HCT116 (cell line): ENCODE measurements around the gene SEMA3B. TPM values are rescaled to one million over a fixed set of nuclear protein-coding genes. Genes with fewer than 3 reads are reported as not detected.
"Not testable (repeated sequence)": the region's sequence is repeated elsewhere in the genome, so short reads cannot be mapped to it uniquely, and the experiment has no call there.

Source experiments
- ATAC-seq: fragments of 200-7000 bp; cut with Tn5 transposase; 2 replicates; pipeline ENCODE4 v1.9.1; 2020; ENCODE audit warnings: mild to moderate bottlenecking, moderate library complexity
- BruUV-seq: library from RNA; stranded (reverse); fragments of 400-500 nt; replicated peaks from 2 replicates; lab custom pipeline; 2021; lab: Mats Ljungman, UMichigan
- CTCF ChIA-PET: fragments of 300-600 bp; sonication (Branson Sonifier 250); formaldehyde crosslinking; loops from one replicate; lab custom pipeline; 2021; ENCODE audit warnings: antibody characterized with exemption; lab: Charles Lee
- POLR2A ChIA-PET: fragments of 300-600, 350-600 bp; sonication (Branson Sonifier 250); formaldehyde crosslinking; loops from one replicate; lab custom pipeline; 2021; ENCODE audit warnings: antibody characterized with exemption; lab: Charles Lee
- RAD21 ChIA-PET, 2 experiments: fragments of 300-600 bp; sonication (Branson Sonifier 250); formaldehyde crosslinking; loops; one replicate each; lab custom pipeline; 2023; ENCODE audit warnings: low total read pairs in 2 of 2; ENCODE audit not compliant: uncharacterized antibody in 2 of 2, unreplicated experiment in 2 of 2, low non-redundant PET in 1 of 2; lab: Charles Lee
- DNase-seq: peaks from one replicate; pipeline ENCODE4 v3.0.0-alpha.2; 2010; ENCODE audit warnings: low read depth, low spot score
- H2AFZ ChIP-seq: fragments of 200-600 bp; shearing (Covaris generic), sonication (generic); 2 replicates; pipeline ENCODE4 v1.6.1; 2017; ENCODE audit warnings: low read depth, mixed run types, mixed read lengths, antibody characterized with exemption, low read length; ENCODE audit not compliant: poor library complexity, severe bottlenecking
- H3K27ac ChIP-seq: 2 replicates; pipeline ENCODE4 v1.5.1; 2012; ENCODE audit warnings: low read depth, low read length
- H3K27me3 ChIP-seq: fragments of 200-600 bp; sonication (generic); 2 replicates; pipeline ENCODE4 v1.6.1; 2016; ENCODE audit warnings: mixed run types, low read length, mixed read lengths; ENCODE audit not compliant: insufficient read depth
- H3K36me3 ChIP-seq, 2 experiments: fragments of 200-500 bp in 1 of 2; fragments of 200-600 bp in 1 of 2; sonication (Bioruptor generic) in 1 of 2; sonication (generic) in 1 of 2; 2 replicates each; pipeline versions ENCODE4 v1.5.1 to v1.6.1; 2014 to 2016; ENCODE audit warnings: low read length in 2 of 2, inconsistent platforms in 1 of 2, mixed read lengths in 1 of 2, mixed run types in 1 of 2; ENCODE audit not compliant: insufficient read depth in 2 of 2, control insufficient read depth in 1 of 2
- H3K4me1 ChIP-seq, 2 experiments: fragments of 200-600 bp in 1 of 2; sonication (generic) in 1 of 2; 2 replicates each; pipeline versions ENCODE4 v1.5.1 to v1.6.1; 2012 to 2017; ENCODE audit warnings: low read length in 2 of 2, inconsistent platforms in 1 of 2, mild to moderate bottlenecking in 1 of 2, mixed read lengths in 1 of 2, mixed run types in 1 of 2, moderate library complexity in 1 of 2; ENCODE audit not compliant: insufficient read depth in 2 of 2, control insufficient read depth in 1 of 2
- H3K4me2 ChIP-seq: fragments of 200-600 bp; sonication (generic); 2 replicates; pipeline ENCODE4 v1.6.1; 2017; ENCODE audit warnings: mixed run types, low read length, mixed read lengths
- H3K4me3 ChIP-seq, 2 experiments: fragments of 200-600 bp in 1 of 2; sonication (generic) in 1 of 2; replicated peaks in 1 of 2; 2 replicates each; pipeline ENCODE4 v1.5.1; 2011 to 2016; ENCODE audit warnings: low read length in 2 of 2, control low read depth in 1 of 2, low read depth in 1 of 2, mild to moderate bottlenecking in 1 of 2, mixed read lengths in 1 of 2, mixed run types in 1 of 2
- H3K79me2 ChIP-seq: fragments of 200-600 bp; sonication (generic); 2 replicates; pipeline ENCODE4 v1.6.1; 2017; ENCODE audit warnings: mild to moderate bottlenecking, mixed run types, low read length, moderate library complexity, mixed read lengths; ENCODE audit not compliant: insufficient read depth
- H3K9ac ChIP-seq: fragments of 200-600 bp; sonication (generic); 2 replicates; pipeline ENCODE4 v1.6.1; 2016; ENCODE audit warnings: low read length, mixed read lengths
- H3K9me2 ChIP-seq: fragments of 200-600 bp; sonication (generic), shearing (Covaris generic); 2 replicates; pipeline ENCODE4 v1.6.1; 2017; ENCODE audit warnings: mixed run types, mild to moderate bottlenecking, moderate library complexity; ENCODE audit not compliant: insufficient read depth
- H3K9me3 ChIP-seq, 2 experiments: fragments of 200-500 bp in 1 of 2; fragments of 200-600 bp in 1 of 2; sonication (Bioruptor generic) in 1 of 2; sonication (generic) in 1 of 2; 2 replicates each; pipeline ENCODE4 v1.6.1; 2014 to 2017; ENCODE audit warnings: low read length in 2 of 2, mixed read lengths in 2 of 2, inconsistent platforms in 1 of 2, low read depth in 1 of 2, mild to moderate bottlenecking in 1 of 2, mixed run types in 1 of 2, moderate library complexity in 1 of 2; ENCODE audit not compliant: control insufficient read depth in 1 of 2, insufficient read depth in 1 of 2
- H4K20me1 ChIP-seq: fragments of 200-600 bp; sonication (generic), shearing (Covaris generic); 2 replicates; pipeline ENCODE4 v1.6.1; 2017; ENCODE audit warnings: mixed run types, mild to moderate bottlenecking, moderate library complexity; ENCODE audit not compliant: insufficient read depth
- CBX3 ChIP-seq: IDR thresholded peaks from 2 replicates; pipeline ENCODE4 v1.6.1; 2012; ENCODE audit warnings: low read depth
- CTCF ChIP-seq, 3 experiments: fragments of 200-600 bp in 1 of 3; sonication (generic) in 1 of 3; IDR thresholded peaks in 2 of 3; conservative IDR thresholded peaks in 1 of 3; 2 replicates each; pipeline ENCODE4 v1.5.1; 2012 to 2017; ENCODE audit warnings: low read depth in 2 of 3, low read length in 2 of 3, antibody characterized with exemption in 1 of 3, borderline replicate concordance in 1 of 3, control low read depth in 1 of 3, mild to moderate bottlenecking in 1 of 3, mixed read lengths in 1 of 3, mixed run types in 1 of 3, moderate library complexity in 1 of 3; ENCODE audit not compliant: insufficient read depth in 1 of 3
- EGR1 ChIP-seq: IDR thresholded peaks from 2 replicates; pipeline ENCODE4 v1.6.1; 2012; ENCODE audit warnings: low read depth
- EZH2 ChIP-seq: fragments of 200-600 bp; sonication (generic); IDR thresholded peaks from 2 replicates; pipeline ENCODE4 v1.6.1; 2017; ENCODE audit warnings: antibody characterized with exemption, mixed run types
- EZH2phosphoT487 ChIP-seq: fragments of 200-600 bp; IDR thresholded peaks from 2 replicates; pipeline ENCODE4 v1.6.1; 2018; ENCODE audit warnings: antibody characterized with exemption, borderline replicate concordance
- MAX ChIP-seq: IDR thresholded peaks from 2 replicates; pipeline ENCODE4 v1.6.1; 2012
- POLR2A ChIP-seq: IDR thresholded peaks from 2 replicates; pipeline ENCODE4 v1.7.0; 2011; ENCODE audit warnings: borderline replicate concordance; ENCODE audit not compliant: insufficient read depth, insufficient read length; ENCODE audit errors: extremely low read depth
- SIN3A ChIP-seq: IDR thresholded peaks from 2 replicates; pipeline ENCODE4 v1.6.1; 2012; ENCODE audit warnings: low read depth
- SP1 ChIP-seq: IDR thresholded peaks from 2 replicates; pipeline ENCODE4 v1.6.1; 2012; ENCODE audit warnings: low read depth
- SRF ChIP-seq: IDR thresholded peaks from 2 replicates; pipeline ENCODE4 v1.6.1; 2012; ENCODE audit warnings: low read depth
- TCF7L2 ChIP-seq: IDR thresholded peaks from 2 replicates; pipeline ENCODE4 v1.7.0; 2011; ENCODE audit warnings: borderline replicate concordance, inconsistent platforms; ENCODE audit not compliant: insufficient read depth, insufficient read length; ENCODE audit errors: extremely low read depth
- YY1 ChIP-seq: IDR thresholded peaks from 2 replicates; pipeline ENCODE4 v1.6.1; 2011; ENCODE audit warnings: low read length, low read depth, moderate library complexity, mild to moderate bottlenecking; ENCODE audit not compliant: insufficient replicate concordance; ENCODE audit errors: extremely low read depth
- ZBTB33 ChIP-seq: IDR thresholded peaks from 2 replicates; pipeline ENCODE4 v1.6.1; 2011; ENCODE audit warnings: mild to moderate bottlenecking, low read length, moderate library complexity; ENCODE audit not compliant: insufficient replicate concordance; ENCODE audit errors: extremely low read depth
- ZFX ChIP-seq: fragments of 450-650 bp; IDR thresholded peaks from 2 replicates; pipeline ENCODE4 v1.6.1; 2017
- ZNF274 ChIP-seq: fragments of 200-500 bp; sonication (Bioruptor generic); IDR thresholded peaks from 2 replicates; pipeline ENCODE4 v1.6.1; 2014; ENCODE audit warnings: mild to moderate bottlenecking, low read depth, low read length, inconsistent platforms
- intact Hi-C: fragments of 100-400 bp; cut with micrococcal nuclease; formaldehyde crosslinking; loops from 2 replicates; pipeline ENCODE4 v1.10.0; 2022
- total RNA-seq: library from RNA; stranded (reverse); gene quantifications from one replicate; pipeline ENCODE4 v1.2.1, GENCODE V29; 2021; ENCODE audit not compliant: unreplicated experiment
- TF ChIP-seq, protein P1 (sequence below): IDR thresholded peaks from 2 replicates; pipeline ENCODE4 v1.6.1; 2012

The SEMA3B gene
- total RNA-seq, 1 experiment from 2014 or later: 46.2 TPM

- ChIA-PET CTCF (interaction anchor here (1.6 to 3.2 kb wide), 3 partner anchors 13 to 35 kb away, joined by 5 to 25 read pairs (median 9); no protein-coding TSS in a partner anchor), RAD21 (no interaction called here), POLR2A (interaction anchor here (1.4 kb wide), 1 partner anchor 11 kb away, joined by 3 read pairs; no protein-coding TSS in a partner anchor)
- DNase-seq (no peak), ATAC-seq (no peak)
- Histone ChIP-seq H3K27me3 (no peaks in the 10 kb centered on the region), H4K20me1 (no peaks in the 10 kb centered on the region), H3K79me2 (no peaks in the 10 kb centered on the region), H3K27ac (peak overlapping the region; percentile 77; the same call in 1 of the 2 replicates), H3K9ac (peak overlapping the region; percentile 84), H3K36me3 (peaks cover 9 to 15% of the 10 kb centered on the region in 2 experiments; a peak in 3 of 4 replicates), H3K4me2 (peak overlapping the region; percentile 92), H3K9me2 (no peaks in the 10 kb centered on the region), H3K9me3 (no peaks in the 10 kb centered on the region), H3K4me1 (peaks cover 47 to 72% of the 10 kb centered on the region in 2 experiments), H2AFZ (no peak overlapping the region), H3K4me3 (0 out of 4 replicates have a peak overlapping the region, but pooled peaks of 1 of the 2 experiments have one; percentile 64)
- no TSS peak for BruUV-seq
- TF ChIP-seq CTCF (IDR thresholded peaks at IDR 0.05 in 2 of 3, conservative IDR thresholded peaks at IDR 0.05 in 1 of 3; ENCODE audit: borderline replicate concordance in 1 of 3, insufficient read depth in 1 of 3, low read depth in 2 of 3, low read length in 2 of 3) (no peak), SIN3A (no peak), ZNF274 (no peak), ZFX (no peak), ZBTB33 (no peak), EZH2phosphoT487 (no peak), EGR1 (no peak), POLR2A (no peak), SP1 (no peak), YY1 (no peak), MAX (no peak), EZH2 (no peak), SRF (no peak), TCF7L2 (no peak), CBX3 (no peak)
- TF ChIP-seq, protein P1, sequence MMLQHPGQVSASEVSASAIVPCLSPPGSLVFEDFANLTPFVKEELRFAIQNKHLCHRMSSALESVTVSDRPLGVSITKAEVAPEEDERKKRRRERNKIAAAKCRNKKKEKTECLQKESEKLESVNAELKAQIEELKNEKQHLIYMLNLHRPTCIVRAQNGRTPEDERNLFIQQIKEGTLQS: no peak
- intact Hi-C loops: loop anchor here (2.0 kb wide), 1 partner anchor 63 kb away; no protein-coding TSS in a partner anchor
Measured at GRCh38 chr3:50261505-50261904, 7.4 kb upstream of the SEMA3B start.

DNA sequence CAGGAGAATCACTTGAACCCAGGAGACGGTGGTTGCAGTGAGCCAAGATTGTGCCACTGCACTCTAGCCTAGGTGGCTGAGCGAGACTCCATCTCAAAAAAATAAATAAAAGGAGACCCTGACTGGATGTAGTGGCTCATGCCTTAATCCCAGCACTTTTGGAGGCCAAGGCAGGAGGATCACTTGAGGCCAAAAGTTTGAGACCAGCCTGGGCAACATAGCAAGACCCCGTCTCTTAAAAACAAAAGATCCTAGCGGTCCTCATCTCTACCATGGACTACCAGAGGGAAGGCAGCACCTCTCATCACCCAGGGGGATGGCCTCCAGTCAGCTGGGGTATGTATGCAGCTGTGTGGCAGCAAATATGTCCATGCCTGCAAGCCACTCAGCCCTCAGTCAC is 6.7 kb upstream of the SEMA3B start:
- H3K9me2 ChIP-seq, H3K9ac ChIP-seq, H3K27ac ChIP-seq, H2AFZ ChIP-seq, H3K9me3 ChIP-seq, H3K27me3 ChIP-seq, RAD21 ChIA-PET, ATAC-seq, H4K20me1 ChIP-seq, H3K4me2 ChIP-seq, intact Hi-C loops, BruUV-seq, H3K4me3 ChIP-seq, POLR2A ChIA-PET, DNase-seq, H3K79me2 ChIP-seq: not testable (repeated sequence)
- Histone ChIP-seq H3K4me1 (peaks cover 53 to 79% of the 10 kb centered on the region in 2 experiments), H3K36me3 (peaks cover 3 to 11% of the 10 kb centered on the region in 2 experiments; a peak in 3 of 4 replicates)
- CTCF ChIA-PET: interaction anchor here (1.6 kb wide), 1 partner anchor 16 kb away, joined by 5 read pairs; no protein-coding TSS in a partner anchor
